Stimulated activated CD8-positive, alpha-beta memory T cell treated with anti-CD3 and anti-CD28 coated beads, Interleukin-4, amount 100 ng/mL, for 48 hours (primary cell): ENCODE measurements around the gene HPCAL1.
A peak's percentile ranks its signal among the peaks of the same experiment; 100 is the strongest.
"Not testable (repeated sequence)": the region's sequence is repeated elsewhere in the genome, so short reads cannot be mapped to it uniquely, and the experiment has no call there.

Experiments used
- DNase-seq: peaks from one replicate; pipeline ENCODE4 v3.0.0-alpha.2; 2020

HPCAL1 gene

DNA sequence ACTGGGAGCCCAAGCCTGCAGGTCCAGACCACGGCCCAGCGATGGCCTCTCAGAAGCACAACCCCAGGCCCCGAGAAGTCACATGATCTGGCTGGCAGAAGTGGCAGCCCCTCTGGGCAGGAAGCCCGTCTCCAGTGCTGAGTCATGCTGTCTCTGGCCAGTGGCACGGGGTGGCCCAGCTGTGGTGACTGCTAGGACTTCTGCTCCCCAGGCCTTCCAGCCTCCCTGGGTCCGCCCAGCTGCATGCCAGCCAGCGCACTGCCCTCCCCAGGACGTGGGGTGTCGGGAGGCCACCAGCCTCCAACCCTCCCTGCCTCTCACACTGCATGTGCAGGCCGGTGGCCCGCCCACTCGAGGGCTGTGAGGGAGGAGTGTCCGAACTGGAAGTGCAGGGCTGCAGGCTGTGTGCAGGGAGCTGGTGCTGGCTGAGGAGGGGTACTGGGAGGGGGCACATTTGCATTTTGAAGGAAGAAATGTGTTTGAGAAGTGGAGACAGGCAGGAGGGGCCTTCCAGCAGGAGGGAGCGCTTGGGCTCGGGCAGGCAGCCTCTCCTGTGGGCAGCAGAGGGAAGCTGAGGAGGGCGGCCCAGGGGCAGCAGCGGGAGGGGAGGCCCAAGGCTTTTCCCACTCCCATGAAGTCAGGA, 17.0 kb upstream of the HPCAL1 start:
- no peak for DNase-seq

DNA sequence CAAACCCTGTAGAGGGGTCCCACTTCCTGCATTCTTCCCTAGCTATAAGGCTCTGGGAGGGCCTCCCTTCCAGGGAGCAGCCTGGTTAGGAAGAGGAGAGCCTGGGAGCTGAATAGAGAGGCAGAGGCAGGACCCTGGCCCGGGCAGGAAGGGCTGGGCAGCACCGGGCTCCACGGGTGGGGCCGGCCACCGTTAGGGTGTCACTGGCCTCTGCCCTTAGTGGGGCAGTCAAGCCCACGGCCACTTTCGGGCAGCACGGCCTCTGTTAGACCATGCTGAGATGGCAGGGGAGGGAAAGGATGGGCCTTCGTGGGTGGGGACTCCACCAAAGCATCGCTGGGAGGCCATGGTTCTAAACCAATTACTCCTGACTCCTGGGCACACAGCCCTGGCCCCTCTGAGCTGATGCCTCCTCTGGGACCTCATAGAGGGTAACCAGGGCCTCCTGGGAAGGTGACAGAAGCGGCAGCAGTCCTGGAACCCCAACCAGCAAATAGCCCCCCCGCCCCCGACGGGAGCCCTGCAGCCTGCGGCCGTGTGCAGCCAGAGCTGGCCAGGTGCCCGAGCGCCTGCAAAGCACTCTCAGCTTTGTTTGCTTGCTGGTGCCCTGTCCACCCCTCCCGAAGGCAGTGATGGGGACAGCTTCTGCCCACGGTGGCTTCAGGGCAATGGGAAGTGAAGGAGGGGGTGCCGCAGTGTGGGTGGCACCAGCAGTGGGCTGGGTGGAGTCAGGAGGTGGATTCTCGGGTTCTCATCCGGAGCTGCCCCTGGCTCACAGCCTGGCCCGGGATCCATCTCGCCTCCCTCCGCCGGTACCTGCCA, 16.3 kb upstream of the HPCAL1 start:
- DNase-seq = no peak

GRCh38 chr2:10287761-10288160, 14.9 kb upstream of the HPCAL1 start:
- no peak for DNase-seq

GRCh38 chr2:10288606-10289005, 14.1 kb upstream of the HPCAL1 start:
- no peak for DNase-seq

DNA sequence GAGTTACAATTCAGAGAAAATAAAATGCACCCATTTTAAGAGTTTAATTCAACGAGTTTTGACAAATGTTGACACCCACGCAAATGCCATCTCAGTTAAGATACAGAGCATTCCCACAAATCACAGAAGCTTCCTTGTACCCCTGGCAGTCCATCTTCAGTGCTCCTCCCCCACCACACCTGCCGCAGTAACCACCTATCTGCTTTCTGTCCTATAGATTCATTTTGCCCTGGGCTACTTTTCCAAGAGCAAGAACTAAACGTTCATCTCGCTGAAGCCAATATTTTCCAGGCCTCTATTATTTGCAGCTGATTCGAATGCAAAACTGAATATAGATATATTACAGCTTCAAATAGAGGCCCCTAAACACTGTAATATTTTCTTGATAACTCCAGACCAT, 13.4 kb upstream of the HPCAL1 start:
- no peak for DNase-seq

- DNase-seq = no peak
These were observed 12.8 kb upstream of the HPCAL1 start for GRCh38 chr2:10289891-10290290.

GRCh38 chr2:10291376-10291775, 11.3 kb upstream of the HPCAL1 start:
- not testable (repeated sequence) for DNase-seq

DNA sequence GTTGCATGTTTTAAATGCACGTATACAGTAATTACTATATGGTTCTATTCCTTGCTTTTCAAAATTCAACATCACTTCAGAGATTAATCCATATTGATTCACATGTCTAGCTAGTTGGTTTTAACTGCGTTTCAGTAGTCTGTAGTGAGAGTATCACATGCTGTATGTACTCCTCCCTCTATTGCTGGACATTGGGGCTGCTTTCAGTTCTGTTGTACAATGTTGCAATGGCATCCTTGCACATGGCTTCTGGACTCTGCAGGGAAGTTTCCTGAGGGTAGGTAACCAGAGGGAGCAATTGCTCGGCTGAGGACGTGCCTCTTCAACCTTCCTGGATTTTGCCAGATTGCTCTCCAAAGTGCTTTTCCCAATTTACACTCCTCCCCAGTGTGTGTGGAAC, 10.7 kb upstream of the HPCAL1 start:
- no peak for DNase-seq

- DNase-seq = no peak
These were observed 9.1 kb upstream of the HPCAL1 start for GRCh38 chr2:10293603-10294002.

DNA sequence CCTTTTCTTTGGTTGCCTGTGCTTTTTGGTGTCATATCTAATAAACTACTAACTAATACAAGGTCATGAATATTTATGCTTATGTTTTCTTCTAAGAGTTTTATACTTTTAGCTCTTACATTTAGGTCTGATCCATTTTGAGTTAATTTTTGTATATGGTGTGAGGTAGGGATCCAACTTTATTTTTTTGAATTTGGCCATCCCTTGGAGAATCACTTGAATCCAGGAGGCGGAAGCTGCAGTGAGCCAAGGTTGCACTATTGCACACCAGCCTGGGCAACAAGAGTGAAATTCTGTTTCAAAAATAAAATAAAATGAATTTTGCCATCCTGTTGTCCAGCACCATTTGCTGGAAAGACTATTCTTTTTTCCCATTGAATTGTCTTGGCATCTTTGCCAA, 8.6 kb upstream of the HPCAL1 start:
- no peak for DNase-seq

GRCh38 chr2:10295649-10296048, 7.1 kb upstream of the HPCAL1 start:
- DNase-seq = not testable (repeated sequence)

GRCh38 chr2:10296142-10296541, 6.6 kb upstream of the HPCAL1 start:
- DNase-seq = no peak

- DNase-seq = no peak
These were observed 5.4 kb upstream of the HPCAL1 start for GRCh38 chr2:10297191-10297830.

DNA sequence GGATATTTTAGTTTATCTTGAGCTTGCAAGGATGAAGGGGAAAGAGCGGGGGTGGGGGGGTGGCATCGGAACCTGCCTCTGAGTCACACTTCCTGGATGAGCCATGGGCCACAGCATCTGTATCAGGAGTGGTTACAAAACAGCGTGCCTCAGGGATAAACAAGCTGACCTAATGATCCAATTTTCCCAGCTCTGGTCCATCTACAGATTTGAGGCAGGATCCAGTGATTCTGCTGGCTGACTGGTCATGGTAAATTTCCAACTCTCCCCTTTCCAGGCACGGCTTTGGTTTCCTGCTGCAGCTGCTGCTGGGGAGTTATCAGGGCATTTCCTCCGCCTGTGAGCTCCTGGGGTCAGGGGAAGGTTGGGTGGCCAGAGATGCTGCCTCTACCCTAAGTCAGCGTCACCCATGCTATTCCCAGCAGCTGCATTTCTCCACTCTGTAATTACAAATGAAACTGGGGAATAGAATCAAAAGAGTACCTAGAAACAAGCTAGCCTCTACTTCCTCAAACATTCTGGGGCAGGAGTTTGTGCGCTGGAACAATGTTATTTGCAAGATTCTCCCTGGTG, 4.7 kb upstream of the HPCAL1 start:
- peak; percentile 71 for DNase-seq

DNA sequence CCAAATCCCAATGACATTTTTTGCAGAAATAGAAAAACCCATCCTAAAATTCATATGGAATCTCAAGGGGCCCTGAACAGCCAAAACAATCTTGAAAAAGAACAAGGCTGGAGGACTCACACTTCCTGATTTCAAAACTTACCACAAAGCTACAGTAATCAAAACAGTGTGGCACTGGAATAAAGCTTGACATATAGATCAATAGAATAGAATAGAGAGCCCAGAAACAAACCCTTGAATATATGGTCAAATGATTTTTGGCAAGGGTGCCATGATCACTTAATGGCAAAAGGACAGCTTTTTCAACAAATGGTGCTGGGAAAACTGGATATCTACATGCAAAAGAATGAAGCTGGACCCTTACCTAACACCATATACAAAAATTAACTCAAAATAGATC, 3.9 kb upstream of the HPCAL1 start:
- not testable (repeated sequence) for DNase-seq

- no peak for DNase-seq
These were observed 2.3 kb upstream of the HPCAL1 start for GRCh38 chr2:10300328-10300920.

DNA sequence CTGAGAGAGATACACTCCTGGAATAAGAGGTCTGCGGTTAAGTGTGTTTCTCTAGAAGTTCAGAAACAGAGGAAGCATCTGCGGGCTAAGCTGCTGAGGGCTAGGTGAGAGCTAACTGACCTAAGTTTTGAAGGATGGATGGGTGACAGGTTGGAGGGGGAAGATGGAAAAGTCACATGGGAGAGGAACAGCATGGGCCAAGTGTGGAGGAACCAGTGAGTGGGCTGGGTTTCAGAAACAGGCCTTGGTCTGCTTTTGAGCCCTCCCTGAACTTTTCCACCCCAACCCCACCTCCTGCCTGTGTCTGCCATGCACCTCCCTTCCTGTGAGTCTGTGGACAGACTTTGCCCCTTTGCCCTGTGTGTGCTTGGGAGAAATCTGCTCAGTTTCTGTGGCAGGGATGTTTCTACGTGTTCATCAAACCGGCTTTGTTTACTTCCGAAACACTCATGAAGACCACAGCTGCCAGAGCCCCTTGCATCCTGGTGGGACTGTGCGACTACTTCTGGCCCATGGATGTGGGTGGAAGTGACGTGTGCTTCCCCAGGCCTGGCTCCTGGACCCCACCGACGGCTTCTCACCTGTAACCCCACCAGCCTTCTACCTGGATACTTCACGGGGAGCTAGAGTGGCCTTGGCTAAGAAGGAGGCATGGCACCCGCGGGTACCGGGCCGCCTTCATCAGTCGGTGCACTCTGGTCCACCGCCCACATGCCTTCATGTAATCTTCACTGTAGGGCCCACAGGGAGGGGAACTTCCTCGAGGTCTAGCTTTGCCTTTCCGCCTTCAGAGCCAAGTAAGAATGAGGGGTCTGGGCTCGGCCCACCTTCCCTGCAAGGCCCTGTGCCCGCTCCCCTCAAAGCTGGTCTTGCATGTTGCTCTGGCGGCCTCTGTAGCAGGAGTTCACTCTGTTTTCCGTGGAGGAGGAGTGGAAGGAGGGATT, 1.4 kb upstream of the HPCAL1 start:
- no peak for DNase-seq

- DNase-seq = peak; percentile 43
These were observed 694 bp upstream of the HPCAL1 start for GRCh38 chr2:10301941-10302478.

- DNase-seq = peak; percentile 48
These were observed 533 bp downstream of the HPCAL1 start for GRCh38 chr2:10303181-10303693.

DNA sequence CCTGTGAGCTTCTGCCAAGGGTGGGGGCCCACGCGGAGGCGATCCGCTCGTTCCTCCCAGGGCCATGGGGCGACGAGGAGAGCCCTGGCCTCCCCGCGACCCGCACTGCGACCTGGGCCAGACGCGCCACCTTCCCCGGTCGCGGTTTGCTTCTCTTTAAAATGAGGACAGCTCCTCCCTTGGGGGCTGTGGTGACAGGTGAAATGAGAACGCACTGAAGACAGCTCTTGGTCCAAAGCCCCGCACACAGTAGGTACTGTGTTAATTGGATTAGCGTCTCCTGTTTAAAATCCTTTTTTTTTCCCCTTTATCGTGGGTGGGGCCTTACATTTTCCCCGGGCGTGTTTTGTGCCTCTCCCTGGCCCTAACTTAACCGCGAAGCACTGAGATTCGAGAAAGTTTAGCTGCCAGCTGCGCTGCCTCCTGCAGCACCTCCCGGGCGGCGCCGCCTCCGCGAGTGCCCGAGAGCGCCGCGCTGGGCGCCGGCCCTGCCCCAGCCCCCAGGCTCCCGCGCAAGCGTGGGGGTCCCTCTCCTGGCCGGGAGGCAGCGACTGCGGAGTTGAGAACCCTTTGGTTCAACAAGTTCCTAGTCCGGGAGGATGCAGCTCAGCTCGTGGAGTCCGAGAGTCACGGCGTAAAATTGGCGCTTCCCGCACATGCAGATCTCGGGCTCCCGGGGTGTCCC, 1.1 kb downstream of the HPCAL1 start:
- peak; percentile 60 for DNase-seq
